ENCODE data around the gene FYB1.
"Not testable (repeated sequence)": the region's sequence is repeated elsewhere in the genome, so short reads cannot be mapped to it uniquely, and the experiment has no call there.

FYB1 gene

GRCh38 chr5:39226100-39226451 is 6.7 kb upstream of the FYB1 start:
- DNase-seq (ENCODE audit: low read depth, low spot score): no peak

GRCh38 chr5:39225405-39226099 is 6.2 kb upstream of the FYB1 start:
- no peak for DNase-seq (ENCODE audit: low read depth, low spot score)

- no peak for DNase-seq (ENCODE audit: low read depth, low spot score)
Observed at GRCh38 chr5:39224196-39224761, 4.9 kb upstream of the FYB1 start.

- DNase-seq (ENCODE audit: low read depth, low spot score): no peak
Observed at GRCh38 chr5:39223565-39224156, 4.3 kb upstream of the FYB1 start.

GRCh38 chr5:39221671-39222070 is 2.3 kb upstream of the FYB1 start:
- not testable (repeated sequence) for DNase-seq (ENCODE audit: low read depth, low spot score)

GRCh38 chr5:39220280-39221030 is 1.1 kb upstream of the FYB1 start:
- DNase-seq (ENCODE audit: low read depth, low spot score): no peak

GRCh38 chr5:39218482-39219402 is 621 bp downstream of the FYB1 start:
- DNase-seq (ENCODE audit: low read depth, low spot score): no peak

GRCh38 chr5:39217365-39218281 is 1.7 kb downstream of the FYB1 start:
- DNase-seq (ENCODE audit: low read depth, low spot score): peak; percentile 56

- no peak for DNase-seq (ENCODE audit: low read depth, low spot score)
Observed at GRCh38 chr5:39216631-39217030, 2.7 kb downstream of the FYB1 start.

- no peak for DNase-seq (ENCODE audit: low read depth, low spot score)
Observed at GRCh38 chr5:39215857-39216256, 3.5 kb downstream of the FYB1 start.

- no peak for DNase-seq (ENCODE audit: low read depth, low spot score)
Observed at GRCh38 chr5:39214912-39215709, 4.3 kb downstream of the FYB1 start.

- DNase-seq (ENCODE audit: low read depth, low spot score): no peak
Observed at GRCh38 chr5:39213447-39214207, 5.7 kb downstream of the FYB1 start.

GRCh38 chr5:39211773-39212172 is 7.6 kb downstream of the FYB1 start:
- no peak for DNase-seq (ENCODE audit: low read depth, low spot score)

GRCh38 chr5:39209924-39210323 is 9.4 kb downstream of the FYB1 start:
- no peak for DNase-seq (ENCODE audit: low read depth, low spot score)

GRCh38 chr5:39208471-39208870 is 10.9 kb downstream of the FYB1 start:
- no peak for DNase-seq (ENCODE audit: low read depth, low spot score)

GRCh38 chr5:39207345-39208045 is 11.9 kb downstream of the FYB1 start:
- DNase-seq (ENCODE audit: low read depth, low spot score): no peak

GRCh38 chr5:39206630-39207321 is 12.6 kb downstream of the FYB1 start:
- DNase-seq (ENCODE audit: low read depth, low spot score): no peak

GRCh38 chr5:39205550-39205949 is 13.8 kb downstream of the FYB1 start:
- DNase-seq (ENCODE audit: low read depth, low spot score): no peak

All from iPS DF 19.7 (cell line).